GM21381 (cell line): Measurements from ENCODE around the gene SEMA6A.

Source experiments
- ATAC-seq: cut with Tn5 transposase; IDR thresholded peaks from one replicate; pipeline ENCODE4 v1.9.1; 2021; ENCODE audit warnings: mild to moderate bottlenecking, moderate library complexity; ENCODE audit not compliant: unreplicated experiment

SEMA6A gene

DNA sequence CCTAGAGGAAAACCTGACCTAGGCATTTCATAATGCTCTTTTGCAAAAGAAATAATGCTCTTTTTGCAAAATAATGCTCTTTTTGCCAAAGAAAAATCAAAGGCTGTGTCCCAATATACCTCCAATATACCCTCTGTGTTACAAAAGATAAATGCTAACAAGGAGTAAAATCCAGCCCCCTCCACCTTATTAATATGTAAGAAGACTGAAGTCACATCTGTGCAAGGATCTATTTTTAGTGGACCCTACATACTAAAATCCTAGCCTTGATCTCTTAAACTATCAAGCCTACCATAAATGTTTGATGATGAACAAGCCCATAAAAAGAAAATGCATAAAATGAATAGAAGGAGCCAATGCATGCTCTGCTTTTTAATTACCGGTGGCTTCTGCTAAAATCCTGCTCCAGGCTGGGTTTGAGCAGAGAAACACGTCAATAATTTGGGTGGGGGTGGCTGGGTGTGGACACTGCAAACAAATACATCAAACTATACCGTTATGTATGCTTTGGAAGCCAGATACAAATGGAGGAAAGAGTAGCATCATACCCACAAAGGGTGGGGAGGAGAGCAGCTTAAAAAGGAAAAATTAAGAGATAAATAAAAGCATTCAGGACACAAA, 131.6 kb downstream of the SEMA6A start:
- no peak for ATAC-seq

DNA sequence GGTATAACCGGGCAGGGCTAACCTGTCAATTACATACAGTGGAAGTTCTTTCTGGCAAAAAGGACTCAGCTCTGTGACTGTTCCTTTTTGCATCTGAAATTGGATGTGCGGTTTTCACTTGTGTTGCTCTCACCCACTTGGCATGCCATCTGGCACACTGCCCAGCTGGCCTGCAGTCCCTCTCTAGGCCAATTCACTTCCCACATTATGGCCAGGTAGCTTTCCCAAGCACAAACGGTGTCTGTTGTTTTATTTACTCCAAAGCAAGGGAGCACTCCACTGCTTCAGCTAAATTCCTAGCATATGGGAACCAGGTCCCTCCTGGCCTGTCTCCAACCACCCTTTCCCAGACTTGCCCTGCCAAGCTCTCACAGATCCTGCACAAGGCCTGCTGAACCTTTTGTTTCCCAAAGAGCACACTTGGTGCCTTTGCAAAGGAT, 132.5 kb downstream of the SEMA6A start:
- ATAC-seq = no peak

DNA sequence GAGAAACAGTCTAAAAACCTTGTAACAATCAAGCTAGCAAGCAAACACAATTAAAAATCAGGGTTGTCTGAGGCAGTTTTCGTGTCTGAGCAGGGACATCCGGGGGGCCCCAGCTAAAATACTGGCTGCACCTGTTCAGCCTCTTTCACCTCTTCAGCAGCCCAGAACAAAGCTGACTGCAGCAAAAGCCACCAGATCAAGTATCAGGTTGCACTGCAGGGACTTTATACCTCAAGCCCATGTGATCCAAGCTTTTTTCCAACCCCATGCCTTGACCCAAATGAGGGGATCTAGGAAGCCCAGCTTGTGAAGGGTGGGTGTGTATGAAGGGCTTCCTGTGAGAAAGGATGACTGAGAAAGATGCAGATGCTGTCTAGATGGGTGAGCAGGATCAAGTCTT, 133.4 kb downstream of the SEMA6A start:
- no peak for ATAC-seq

- ATAC-seq = no peak
Measured at GRCh38 chr5:116440457-116441001, 134.1 kb downstream of the SEMA6A start.

GRCh38 chr5:116439905-116440304, 134.7 kb downstream of the SEMA6A start:
- no peak for ATAC-seq

GRCh38 chr5:116438979-116439554, 135.6 kb downstream of the SEMA6A start:
- ATAC-seq = no peak

- ATAC-seq = no peak
Measured at GRCh38 chr5:116437922-116438578, 136.6 kb downstream of the SEMA6A start.

DNA sequence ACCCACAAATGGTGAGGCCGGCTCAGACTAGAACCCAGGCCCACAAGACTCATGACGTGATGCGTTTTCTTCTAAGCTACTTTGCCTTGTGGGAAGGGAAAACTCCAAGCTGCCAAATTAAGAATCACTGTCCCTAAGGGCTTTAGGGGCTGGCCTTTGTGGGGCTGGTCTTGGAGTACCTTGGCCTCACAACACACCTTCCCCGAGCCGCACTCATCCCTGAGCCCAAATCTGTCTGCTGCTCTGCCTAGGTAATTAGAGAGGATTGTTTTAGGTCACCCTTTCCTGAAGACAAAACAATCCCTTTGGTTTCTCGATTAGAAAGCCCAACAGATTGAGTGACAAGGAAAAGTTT, 137.3 kb downstream of the SEMA6A start:
- ATAC-seq = no peak

DNA sequence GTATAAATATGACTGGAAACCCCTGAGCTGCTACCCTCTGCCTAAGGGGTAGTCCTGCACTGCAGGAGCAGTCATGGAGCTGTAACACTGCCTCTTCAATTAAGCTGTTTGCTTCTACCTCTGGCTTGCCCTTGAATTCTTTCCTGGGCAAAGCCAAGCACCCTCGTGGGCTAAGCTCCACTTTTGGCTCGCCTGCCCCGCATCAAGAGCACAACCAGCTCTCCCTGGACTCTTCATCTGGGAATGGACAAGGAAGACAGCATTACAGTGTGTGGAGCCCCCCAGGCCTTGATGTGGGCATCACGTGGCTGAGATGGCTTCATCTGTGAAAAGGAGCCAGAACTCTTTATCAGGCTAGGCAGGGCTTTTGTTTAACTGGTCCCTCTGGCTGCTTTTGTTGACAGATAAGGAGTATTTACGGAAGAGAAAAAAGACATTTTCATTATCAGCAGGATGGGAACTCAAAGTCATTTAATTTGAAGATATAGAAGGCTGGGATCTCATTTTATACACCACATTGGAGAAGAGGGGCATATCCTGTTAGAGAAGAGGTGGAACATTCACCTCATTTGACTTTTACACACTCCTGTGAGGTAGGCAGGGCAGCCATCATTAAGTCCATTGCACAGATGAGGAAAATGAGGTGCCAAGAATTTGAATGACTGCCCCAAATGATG, 137.8 kb downstream of the SEMA6A start:
- ATAC-seq = no peak

GRCh38 chr5:116428966-116429365, 145.7 kb downstream of the SEMA6A start:
- no peak for ATAC-seq

GRCh38 chr5:116428413-116428812, 146.2 kb downstream of the SEMA6A start:
- ATAC-seq = no peak

DNA sequence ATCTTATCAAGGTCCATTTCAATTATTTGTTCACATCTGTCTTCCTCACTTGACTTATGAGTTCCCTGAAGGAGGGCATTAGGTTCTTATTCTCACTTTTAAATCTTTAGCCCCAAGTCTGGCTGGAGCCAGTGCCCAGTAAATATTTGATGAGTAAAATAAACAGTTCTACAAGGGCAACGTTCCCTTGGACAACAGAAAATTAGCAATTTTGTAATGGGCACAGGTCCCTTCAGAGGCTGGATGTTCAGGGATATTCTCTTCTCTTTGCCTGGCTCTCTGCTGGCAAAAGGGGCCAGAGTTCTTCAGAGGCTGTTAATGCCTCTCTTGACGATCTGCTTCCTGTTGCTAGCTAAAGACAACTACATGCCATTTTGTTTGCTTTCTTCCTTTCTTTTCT, 149.7 kb downstream of the SEMA6A start:
- ATAC-seq = no peak

- ATAC-seq = no peak
Measured at GRCh38 chr5:116424258-116424615, 150.4 kb downstream of the SEMA6A start.

GRCh38 chr5:116423587-116424257, 150.9 kb downstream of the SEMA6A start:
- ATAC-seq = no peak

DNA sequence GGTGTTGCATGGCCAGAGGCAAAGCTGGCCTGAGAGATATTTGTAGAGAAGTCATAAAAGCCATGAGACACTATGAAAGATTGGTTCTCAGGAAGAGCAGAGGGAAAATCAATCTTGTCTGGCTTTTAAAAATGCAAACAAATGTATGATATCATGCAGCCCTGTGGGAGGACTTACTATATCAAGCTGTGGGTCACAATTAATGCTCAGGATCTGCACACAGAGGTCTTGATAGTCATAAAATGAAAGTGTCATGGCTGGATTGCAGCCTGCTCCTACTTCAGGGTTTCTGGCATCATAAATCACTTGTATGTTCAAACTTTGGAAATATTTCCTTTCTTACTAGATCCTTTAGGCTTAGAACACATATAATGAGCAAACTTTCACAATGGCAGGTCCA, 151.5 kb downstream of the SEMA6A start:
- ATAC-seq = no peak

DNA sequence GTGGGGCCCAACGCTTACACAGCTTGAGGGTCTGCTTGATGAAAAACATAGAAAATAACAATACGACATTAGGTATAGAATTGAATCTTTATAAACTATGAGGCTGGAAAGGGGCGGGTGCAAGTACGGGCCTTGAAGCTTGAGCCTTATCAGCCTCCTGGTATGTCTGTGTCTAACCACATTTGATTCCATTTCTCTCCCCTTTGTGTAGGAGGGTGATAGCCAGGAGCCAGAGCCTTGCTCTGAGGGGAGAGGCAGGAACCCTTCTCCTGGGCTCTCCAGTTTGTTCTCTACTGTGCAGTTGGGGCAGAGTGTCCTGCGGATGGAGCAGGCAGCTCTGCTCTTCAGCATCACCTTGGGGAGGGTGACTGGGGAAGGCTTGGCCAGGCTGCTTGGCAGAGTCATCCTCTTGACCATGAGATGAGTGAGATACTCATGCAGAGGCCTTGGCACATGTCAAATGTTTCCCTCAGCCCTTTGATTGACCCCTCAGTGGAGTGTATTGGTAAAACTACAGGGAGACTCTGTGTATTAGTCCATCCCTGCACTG, 153.5 kb downstream of the SEMA6A start:
- no peak for ATAC-seq

- no peak for ATAC-seq
Measured at GRCh38 chr5:116420540-116420939, 154.1 kb downstream of the SEMA6A start.

- no peak for ATAC-seq
Measured at GRCh38 chr5:116419258-116419657, 155.4 kb downstream of the SEMA6A start.

GRCh38 chr5:116418774-116419173, 155.8 kb downstream of the SEMA6A start:
- no peak for ATAC-seq

GRCh38 chr5:116418016-116418415, 156.6 kb downstream of the SEMA6A start:
- ATAC-seq = no peak

GRCh38 chr5:116415989-116416388, 158.6 kb downstream of the SEMA6A start:
- ATAC-seq = no peak
